Natural killer cell (primary cell): ENCODE measurements around the gene GLRX2. TPM values are rescaled to one million over a fixed set of nuclear protein-coding genes. Genes with fewer than 3 reads are reported as not detected.

Experiments
- ATAC-seq, 3 donors: fragments of 150-1000 bp in 2 of 3; fragments of 200-7000 bp in 1 of 3; cut with Tn5 transposase; 1 replicate in 1 of 3; 2 replicates in 2 of 3; pipeline ENCODE4 v1.10.0; 2021; ENCODE audit warnings: mild to moderate bottlenecking in 2 of 3, moderate library complexity in 2 of 3
- DNase-seq, 2 donors: peaks; one replicate each; pipeline versions ENCODE4 v3.0.0 to v3.0.0-alpha.2; 2013 to 2021; ENCODE audit warnings: mixed read lengths in 1 of 2
- H3K27ac ChIP-seq: one replicate; pipeline ENCODE4 v1.5.1; 2013; ENCODE audit warnings: mild to moderate bottlenecking, low read length
- H3K27me3 ChIP-seq: one replicate; pipeline ENCODE4 v1.6.1; 2013; ENCODE audit warnings: low read length; ENCODE audit not compliant: control insufficient read depth, insufficient read depth
- H3K36me3 ChIP-seq: one replicate; pipeline ENCODE4 v1.6.1; 2013; ENCODE audit warnings: low read length; ENCODE audit not compliant: control insufficient read depth, insufficient read depth
- H3K4me1 ChIP-seq: one replicate; pipeline ENCODE4 v1.6.1; 2013; ENCODE audit warnings: low read length; ENCODE audit not compliant: control insufficient read depth, insufficient read depth
- H3K4me3 ChIP-seq: one replicate; pipeline ENCODE4 v1.5.1; 2013; ENCODE audit warnings: low read length
- H3K9me3 ChIP-seq: one replicate; pipeline ENCODE4 v1.6.1; 2013; ENCODE audit warnings: low read length; ENCODE audit not compliant: control insufficient read depth, insufficient read depth
- H3K27ac Mint-ChIP-seq, 2 donors: one replicate each; pipeline ENCODE4 v1.8.0; 2022; ENCODE audit warnings: mild to moderate bottlenecking in 2 of 2, mixed read lengths in 2 of 2, moderate library complexity in 1 of 2
- H3K27me3 Mint-ChIP-seq, 2 donors: one replicate each; pipeline ENCODE4 v1.8.0; 2022; ENCODE audit warnings: low read depth in 2 of 2, mixed read lengths in 2 of 2
- H3K36me3 Mint-ChIP-seq: one replicate; pipeline ENCODE4 v1.8.0; 2022; ENCODE audit warnings: mixed read lengths
- H3K4me1 Mint-ChIP-seq, 2 donors: one replicate each; pipeline ENCODE4 v1.8.0; 2022; ENCODE audit warnings: mixed read lengths in 2 of 2
- H3K4me3 Mint-ChIP-seq: one replicate; pipeline ENCODE4 v1.8.0; 2022; ENCODE audit warnings: mild to moderate bottlenecking, moderate library complexity, mixed read lengths
- H3K9me3 Mint-ChIP-seq, 2 donors: one replicate each; pipeline ENCODE4 v1.8.0; 2022; ENCODE audit warnings: mixed read lengths in 2 of 2
- CTCF ChIP-seq: fragments of 200-600 bp; IDR thresholded peaks from one replicate; pipeline ENCODE4 v1.8.0; 2022; ENCODE audit warnings: antibody characterized with exemption
- whole genome bisulfite sequencing: methylation state at CpG from one replicate; pipeline ENCODE4 v1.1.7; 2013; ENCODE audit warnings: missing lambda C conversion rate; ENCODE audit not compliant: insufficient coverage; 5-methylcytosine and 5-hydroxymethylcytosine counted together
- intact Hi-C: fragments of 100-400 bp; cut with micrococcal nuclease; formaldehyde crosslinking; loops from one replicate; pipeline ENCODE4 v1.14.2; 2022
- total RNA-seq, 4 donors: library from RNA; stranded (reverse); fragments of 120-200 nt in 1 of 4; gene quantifications; one replicate each; pipeline versions ENCODE4 v1.2.3 to v1.2.4, GENCODE V29; 2013 to 2022

The GLRX2 gene
- total RNA-seq, 3 donors from 2014 or later (not counting 1 experiment from before 2014, with no cell fraction given): 7.7 to 11.3 (median 9.5) TPM

- Histone ChIP-seq H3K4me1 (peaks cover 9% of the 10 kb centered on the region), H3K9me3 (no peaks in the 10 kb centered on the region), H3K4me3 (no peak overlapping the region), H3K36me3 (peaks cover 2% of the 10 kb centered on the region), H3K27me3 (no peaks in the 10 kb centered on the region), H3K27ac (no peak overlapping the region)
- Mint-ChIP-seq H3K27me3 (no peaks in the 10 kb centered on the region), H3K27ac (peak overlapping the region; percentile 35 to 63), H3K36me3 (no peaks in the 10 kb centered on the region), H3K4me3 (no peak overlapping the region), H3K4me1 (peaks cover 53 to 67% of the 10 kb centered on the region in 2 donors), H3K9me3 (no peaks in the 10 kb centered on the region)
- DNase-seq: no peak
- TF ChIP-seq CTCF: no peak
- no peak for ATAC-seq
- WGBS: 88% methylated on average over 4 of the region's 4 CpGs
- intact Hi-C loops: no loop called here
Observed at GRCh38 chr1:193066606-193067005, 38.6 kb downstream of the GLRX2 start.

DNA sequence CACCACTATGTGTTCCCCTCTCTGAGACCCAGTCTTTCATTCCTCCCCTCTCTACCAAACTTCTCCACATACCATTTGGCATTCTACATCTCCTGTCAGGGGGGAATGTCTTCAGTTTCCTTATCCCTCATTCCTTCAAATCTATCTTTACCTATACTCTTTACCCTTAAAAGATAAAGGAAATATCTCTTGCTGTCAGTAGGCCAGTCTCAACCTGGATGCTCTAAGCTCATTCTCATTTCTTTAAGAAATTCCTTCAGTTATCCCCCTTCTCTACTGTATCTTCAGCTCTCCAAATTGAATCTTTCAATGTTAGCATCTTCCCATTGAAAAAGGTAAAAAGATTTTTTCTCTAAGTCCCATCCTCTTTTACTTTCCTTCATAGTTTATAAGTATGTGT lies 39.3 kb downstream of the GLRX2 start:
- ATAC-seq (no peak), DNase-seq (no peak)
- Histone ChIP-seq H3K4me3 (no peak overlapping the region), H3K36me3 (peaks cover 2% of the 10 kb centered on the region), H3K27me3 (no peaks in the 10 kb centered on the region), H3K27ac (no peak overlapping the region), H3K9me3 (no peaks in the 10 kb centered on the region), H3K4me1 (peaks cover 6% of the 10 kb centered on the region)
- intact Hi-C loops: no loop called here
- Mint-ChIP-seq H3K4me1 (peaks cover 52 to 66% of the 10 kb centered on the region in 2 donors), H3K9me3 (no peaks in the 10 kb centered on the region), H3K27me3 (no peaks in the 10 kb centered on the region), H3K36me3 (no peaks in the 10 kb centered on the region), H3K27ac (peak overlapping the region; percentile 35 to 63), H3K4me3 (no peak overlapping the region)
- TF ChIP-seq CTCF: no peak

DNA sequence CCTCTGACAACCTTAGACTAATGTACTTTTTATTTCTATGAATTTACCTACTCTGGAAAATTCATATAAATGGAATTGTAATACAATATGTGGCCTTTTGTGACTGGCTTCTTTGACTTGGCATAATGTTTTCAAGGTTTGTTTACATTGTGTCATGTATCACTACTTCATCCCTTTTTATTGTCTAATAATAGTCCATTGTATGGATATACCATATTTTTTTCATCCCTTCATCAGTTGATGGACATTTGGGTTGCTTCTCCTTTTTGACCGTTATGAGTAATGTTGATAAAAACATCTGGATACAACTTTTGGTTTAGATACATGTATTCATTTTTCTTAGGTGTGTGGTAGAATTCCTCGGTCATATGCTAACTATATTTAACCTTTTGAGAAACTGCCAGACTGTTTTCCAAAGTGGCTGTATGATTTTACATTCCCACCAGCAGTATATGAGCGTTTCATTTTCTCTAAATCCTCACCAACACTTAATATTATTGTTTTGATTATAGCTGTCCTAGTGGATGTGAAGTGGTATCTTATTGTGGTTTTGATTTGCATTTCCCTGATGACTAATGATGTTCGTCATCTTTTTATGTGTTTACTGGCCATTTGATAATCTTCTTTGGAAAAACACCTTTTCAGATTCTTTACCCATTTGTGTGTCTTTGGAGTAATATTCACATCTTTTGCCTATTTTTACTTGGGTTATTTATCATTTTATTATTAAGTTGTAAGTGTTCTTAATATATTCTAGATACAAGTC lies 42.3 kb downstream of the GLRX2 start:
- Histone ChIP-seq H3K4me1 (peaks cover 11% of the 10 kb centered on the region), H3K27me3 (no peaks in the 10 kb centered on the region), H3K36me3 (no peaks in the 10 kb centered on the region), H3K4me3 (no peak overlapping the region), H3K27ac (no peak overlapping the region), H3K9me3 (no peaks in the 10 kb centered on the region)
- no peak for TF ChIP-seq CTCF
- WGBS: no CpG with 5 or more reads among the region's 4 CpGs
- Mint-ChIP-seq H3K36me3 (no peaks in the 10 kb centered on the region), H3K4me1 (peaks cover 61 to 72% of the 10 kb centered on the region in 2 donors), H3K4me3 (peak overlapping the region; percentile 26), H3K27ac (peak overlapping the region in 1 of 2 donors; percentile 57), H3K27me3 (no peaks in the 10 kb centered on the region), H3K9me3 (no peaks in the 10 kb centered on the region)
- peak in 1 of 2 donors; percentile 13 for DNase-seq
- no peak for ATAC-seq
- intact Hi-C loops: no loop called here

DNA sequence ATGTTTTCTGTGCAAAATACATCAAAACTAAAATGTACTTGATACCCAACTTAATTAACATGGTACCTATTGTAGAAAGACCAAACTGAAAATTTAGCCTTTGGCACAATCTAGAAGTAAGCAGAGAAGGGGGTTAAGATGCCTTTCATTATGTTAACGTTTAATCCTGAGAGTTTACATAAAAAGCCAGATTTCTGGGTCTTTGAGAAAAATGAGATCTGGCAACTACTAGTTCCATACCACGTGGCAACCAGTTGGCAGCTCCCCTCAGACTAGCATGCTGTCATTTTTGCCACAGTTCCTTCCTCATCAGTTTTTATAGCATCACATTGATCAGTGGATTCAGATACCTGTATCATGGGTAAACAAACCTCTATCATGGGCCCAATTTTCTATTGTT lies 44.3 kb downstream of the GLRX2 start:
- Histone ChIP-seq H3K36me3 (no peaks in the 10 kb centered on the region), H3K27me3 (no peaks in the 10 kb centered on the region), H3K9me3 (no peaks in the 10 kb centered on the region), H3K27ac (no peak overlapping the region), H3K4me3 (no peak overlapping the region), H3K4me1 (peaks cover 14% of the 10 kb centered on the region)
- no peaks in the 10 kb centered on the region for H3K9me3 Mint-ChIP-seq
- intact Hi-C loops: no loop called here
- no peak for TF ChIP-seq CTCF
- 29% methylated on average over 2 of the region's 2 CpGs for WGBS
- DNase-seq: peak in 1 of 2 donors; percentile 20
- ATAC-seq: no peak
- no peaks in the 10 kb centered on the region for H3K27me3 Mint-ChIP-seq
- no peaks in the 10 kb centered on the region for H3K36me3 Mint-ChIP-seq
- H3K4me3 Mint-ChIP-seq: peak overlapping the region; percentile 98
- H3K27ac Mint-ChIP-seq: peak overlapping the region; percentile 98
- peaks cover 63 to 80% of the 10 kb centered on the region in 2 donors for H3K4me1 Mint-ChIP-seq
